GM10266 (cell line): ENCODE results near the gene RAD51.

Experiments
- DNase-seq: peaks from one replicate; pipeline ENCODE4 v3.0.0; 2012; ENCODE audit errors: extremely low spot score
- CTCF ChIP-seq: IDR thresholded peaks from 2 replicates; pipeline ENCODE4 v1.5.1; 2012; ENCODE audit warnings: mild to moderate bottlenecking, low read depth; ENCODE audit not compliant: control insufficient read depth, insufficient read depth; ENCODE audit errors: missing control alignments

RAD51 gene

GRCh38 chr15:40766906-40767837 is 72.2 kb downstream of the RAD51 start:
- no peak for DNase-seq
- TF ChIP-seq CTCF = no peak

- TF ChIP-seq CTCF = no peak
- no peak for DNase-seq
Observed at GRCh38 chr15:40767838-40768500, 73.0 kb downstream of the RAD51 start.

GRCh38 chr15:40768521-40769273 is 73.7 kb downstream of the RAD51 start:
- DNase-seq = peak; percentile 63
- peak; percentile 13 for TF ChIP-seq CTCF

GRCh38 chr15:40769274-40770146 is 74.5 kb downstream of the RAD51 start, which contains the start of gene C15orf62:
Gene C15orf62, plus strand, starts transcription at chr15:40769980. Its CDS starts 516 bp downstream, at chr15:40770496.
- no peak for TF ChIP-seq CTCF
- DNase-seq = peak; percentile 73

- TF ChIP-seq CTCF = no peak
- DNase-seq = no peak
Observed at GRCh38 chr15:40770147-40770721, 75.3 kb downstream of the RAD51 start.

GRCh38 chr15:40771242-40771641 is 76.3 kb downstream of the RAD51 start:
- DNase-seq = no peak
- TF ChIP-seq CTCF = no peak
